ENCODE measurements around the gene PEAK3.

PEAK3 gene

GRCh38 chr19:2252055-2252796 lies 29.7 kb downstream of the PEAK3 start:
- H3K4me2 ChIP-seq (ENCODE audit: low read length), result no peak overlapping the region
- H3K4me1 ChIP-seq (ENCODE audit: control insufficient read depth, low read depth, low read length), result no peaks in the 10 kb centered on the region
- no peak overlapping the region for H4K8ac ChIP-seq (ENCODE audit: low read depth, low read length)
- no peak overlapping the region for H3K23ac ChIP-seq (ENCODE audit: low read length)
- H4K5ac ChIP-seq (ENCODE audit: low read length), result no peak overlapping the region
- no peak overlapping the region for H2AK5ac ChIP-seq (ENCODE audit: low read length)
- H3K4ac ChIP-seq (ENCODE audit: low read depth, low read length), result no peak overlapping the region
- H3K4me3 ChIP-seq (ENCODE audit: low read length), result no peak overlapping the region
- H3K79me1 ChIP-seq (ENCODE audit: low read length), result no peaks in the 10 kb centered on the region
- H2BK5ac ChIP-seq (ENCODE audit: low read length), result no peak overlapping the region
- peaks cover 3% of the 10 kb centered on the region for H3K36me3 ChIP-seq (ENCODE audit: control insufficient read depth, insufficient read depth, low read length)
- no peak for DNase-seq
- H2BK120ac ChIP-seq (ENCODE audit: low read depth, low read length), result no peak overlapping the region
- no peak overlapping the region for H3K9ac ChIP-seq (ENCODE audit: low read length)
- WGBS (ENCODE audit: extremely low coverage, insufficient coverage, low lambda C conversion rate), result no CpG with 5 or more reads among the region's 74 CpGs
- H3K79me2 ChIP-seq (ENCODE audit: control insufficient read depth, insufficient read depth, low read length), result no peaks in the 10 kb centered on the region
- no peak overlapping the region for H3K18ac ChIP-seq (ENCODE audit: low read length)
- H3K27me3 ChIP-seq (ENCODE audit: insufficient read depth, low read length, poor library complexity), result no peaks in the 10 kb centered on the region
- no peak overlapping the region for H2BK15ac ChIP-seq (replicated peaks; ENCODE audit: low read depth)
- H3K27ac ChIP-seq (ENCODE audit: low read depth, low read length), result no peak overlapping the region
- no peak overlapping the region for H3K56ac ChIP-seq (ENCODE audit: low read length)

GRCh38 chr19:2251106-2252054 lies 30.6 kb downstream of the PEAK3 start:
- H3K79me2 ChIP-seq (ENCODE audit: control insufficient read depth, insufficient read depth, low read length), result no peaks in the 10 kb centered on the region
- H3K9ac ChIP-seq (ENCODE audit: low read length), result no peak overlapping the region
- no peaks in the 10 kb centered on the region for H3K4me1 ChIP-seq (ENCODE audit: control insufficient read depth, low read depth, low read length)
- no peaks in the 10 kb centered on the region for H3K79me1 ChIP-seq (ENCODE audit: low read length)
- H2AK5ac ChIP-seq (ENCODE audit: low read length), result no peak overlapping the region
- H3K18ac ChIP-seq (ENCODE audit: low read length), result no peak overlapping the region
- no CpG with 5 or more reads among the region's 125 CpGs for WGBS (ENCODE audit: extremely low coverage, insufficient coverage, low lambda C conversion rate)
- H3K56ac ChIP-seq (ENCODE audit: low read length), result no peak overlapping the region
- H3K27ac ChIP-seq (ENCODE audit: low read depth, low read length), result no peak overlapping the region
- no peak overlapping the region for H3K4me3 ChIP-seq (ENCODE audit: low read length)
- no peak overlapping the region for H3K4me2 ChIP-seq (ENCODE audit: low read length)
- no peak overlapping the region for H2BK15ac ChIP-seq (replicated peaks; ENCODE audit: low read depth)
- H4K5ac ChIP-seq (ENCODE audit: low read length), result no peak overlapping the region
- no peak overlapping the region for H2BK120ac ChIP-seq (ENCODE audit: low read depth, low read length)
- no peak overlapping the region for H3K23ac ChIP-seq (ENCODE audit: low read length)
- H2BK5ac ChIP-seq (ENCODE audit: low read length), result no peak overlapping the region
- no peak overlapping the region for H4K8ac ChIP-seq (ENCODE audit: low read depth, low read length)
- H3K4ac ChIP-seq (ENCODE audit: low read depth, low read length), result no peak overlapping the region
- H3K36me3 ChIP-seq (ENCODE audit: control insufficient read depth, insufficient read depth, low read length), result peaks cover 6% of the 10 kb centered on the region
- H3K27me3 ChIP-seq (ENCODE audit: insufficient read depth, low read length, poor library complexity), result no peaks in the 10 kb centered on the region
- DNase-seq, result no peak

GRCh38 chr19:2250766-2251105 lies 31.2 kb downstream of the PEAK3 start:
- H2BK5ac ChIP-seq (ENCODE audit: low read length), result no peak overlapping the region
- no peak overlapping the region for H3K18ac ChIP-seq (ENCODE audit: low read length)
- no peaks in the 10 kb centered on the region for H3K79me2 ChIP-seq (ENCODE audit: control insufficient read depth, insufficient read depth, low read length)
- H3K79me1 ChIP-seq (ENCODE audit: low read length), result no peaks in the 10 kb centered on the region
- no peaks in the 10 kb centered on the region for H3K27me3 ChIP-seq (ENCODE audit: insufficient read depth, low read length, poor library complexity)
- no peak overlapping the region for H4K5ac ChIP-seq (ENCODE audit: low read length)
- WGBS (ENCODE audit: extremely low coverage, insufficient coverage, low lambda C conversion rate), result no CpG with 5 or more reads among the region's 40 CpGs
- H4K8ac ChIP-seq (ENCODE audit: low read depth, low read length), result no peak overlapping the region
- H3K36me3 ChIP-seq (ENCODE audit: control insufficient read depth, insufficient read depth, low read length), result peaks cover 6% of the 10 kb centered on the region
- no peak overlapping the region for H3K23ac ChIP-seq (ENCODE audit: low read length)
- no peak overlapping the region for H3K56ac ChIP-seq (ENCODE audit: low read length)
- H3K9ac ChIP-seq (ENCODE audit: low read length), result no peak overlapping the region
- no peak overlapping the region for H2BK120ac ChIP-seq (ENCODE audit: low read depth, low read length)
- H3K4ac ChIP-seq (ENCODE audit: low read depth, low read length), result no peak overlapping the region
- no peak overlapping the region for H2AK5ac ChIP-seq (ENCODE audit: low read length)
- no peaks in the 10 kb centered on the region for H3K4me1 ChIP-seq (ENCODE audit: control insufficient read depth, low read depth, low read length)
- H3K4me2 ChIP-seq (ENCODE audit: low read length), result no peak overlapping the region
- H3K4me3 ChIP-seq (ENCODE audit: low read length), result no peak overlapping the region
- DNase-seq, result no peak
- no peak overlapping the region for H3K27ac ChIP-seq (ENCODE audit: low read depth, low read length)
- no peak overlapping the region for H2BK15ac ChIP-seq (replicated peaks; ENCODE audit: low read depth)

GRCh38 chr19:2249880-2250765 lies 31.9 kb downstream of the PEAK3 start:
- no peak overlapping the region for H4K5ac ChIP-seq (ENCODE audit: low read length)
- H3K36me3 ChIP-seq (ENCODE audit: control insufficient read depth, insufficient read depth, low read length), result peaks cover 10% of the 10 kb centered on the region

GRCh38 chr19:2249010-2249866 lies 32.7 kb downstream of the PEAK3 start, which contains the start of gene AMH:
TSS of gene AMH (plus strand) at chr19:2249323. CDS start at chr19:2249333, 10 bp downstream.
- WGBS (ENCODE audit: extremely low coverage, insufficient coverage, low lambda C conversion rate), result no CpG with 5 or more reads among the region's 27 CpGs

More at GRCh38 chr19:2249880-2250765, 31.9 kb downstream of the PEAK3 start:
- H3K18ac ChIP-seq (ENCODE audit: low read length), result no peak overlapping the region
- H3K79me2 ChIP-seq (ENCODE audit: control insufficient read depth, insufficient read depth, low read length), result no peaks in the 10 kb centered on the region
- H3K79me1 ChIP-seq (ENCODE audit: low read length), result no peaks in the 10 kb centered on the region
- H3K4ac ChIP-seq (ENCODE audit: low read depth, low read length), result no peak overlapping the region
- no peak overlapping the region for H3K4me3 ChIP-seq (ENCODE audit: low read length)
- H2AK5ac ChIP-seq (ENCODE audit: low read length), result no peak overlapping the region
- no peak overlapping the region for H2BK5ac ChIP-seq (ENCODE audit: low read length)
- H3K23ac ChIP-seq (ENCODE audit: low read length), result no peak overlapping the region
- H2BK15ac ChIP-seq (replicated peaks; ENCODE audit: low read depth), result no peak overlapping the region
- no peak overlapping the region for H2BK120ac ChIP-seq (ENCODE audit: low read depth, low read length)
- WGBS (ENCODE audit: extremely low coverage, insufficient coverage, low lambda C conversion rate), result no CpG with 5 or more reads among the region's 43 CpGs
- H3K4me1 ChIP-seq (ENCODE audit: control insufficient read depth, low read depth, low read length), result no peaks in the 10 kb centered on the region
- no peak overlapping the region for H3K56ac ChIP-seq (ENCODE audit: low read length)
- H3K27me3 ChIP-seq (ENCODE audit: insufficient read depth, low read length, poor library complexity), result no peaks in the 10 kb centered on the region
- no peak overlapping the region for H3K4me2 ChIP-seq (ENCODE audit: low read length)
- no peak for DNase-seq
- no peak overlapping the region for H3K27ac ChIP-seq (ENCODE audit: low read depth, low read length)
- H4K8ac ChIP-seq (ENCODE audit: low read depth, low read length), result no peak overlapping the region
- no peak overlapping the region for H3K9ac ChIP-seq (ENCODE audit: low read length)

More at GRCh38 chr19:2249010-2249866, 32.7 kb downstream of the PEAK3 start, which contains the start of gene AMH:
- Histone ChIP-seq H2AK5ac (ENCODE audit: low read length) (no peak within 1 kb of the TSS), H3K4me2 (ENCODE audit: low read length) (no peak within 1 kb of the TSS), H3K4me3 (ENCODE audit: low read length) (no peak within 1 kb of the TSS), H3K79me2 (ENCODE audit: control insufficient read depth, insufficient read depth, low read length) (no peaks in the 10 kb centered on the region), H3K36me3 (ENCODE audit: control insufficient read depth, insufficient read depth, low read length) (peaks cover 15% of the 10 kb centered on the region), H4K8ac (ENCODE audit: low read depth, low read length) (no peak within 1 kb of the TSS), H3K23ac (ENCODE audit: low read length) (no peak within 1 kb of the TSS), H3K27me3 (ENCODE audit: insufficient read depth, low read length, poor library complexity) (no peaks in the 10 kb centered on the region), H2BK120ac (ENCODE audit: low read depth, low read length) (no peak within 1 kb of the TSS), H3K4ac (ENCODE audit: low read depth, low read length) (no peak within 1 kb of the TSS), H3K18ac (ENCODE audit: low read length) (no peak within 1 kb of the TSS), H2BK15ac (replicated peaks; ENCODE audit: low read depth) (no peak within 1 kb of the TSS), H3K9ac (ENCODE audit: low read length) (no peak within 1 kb of the TSS), H3K79me1 (ENCODE audit: low read length) (peaks cover 3% of the 10 kb centered on the region), H2BK5ac (ENCODE audit: low read length) (no peak within 1 kb of the TSS), H4K5ac (ENCODE audit: low read length) (no peak within 1 kb of the TSS), H3K4me1 (ENCODE audit: control insufficient read depth, low read depth, low read length) (no peaks in the 10 kb centered on the region), H3K56ac (ENCODE audit: low read length) (no peak within 1 kb of the TSS), H3K27ac (ENCODE audit: low read depth, low read length) (no peak within 1 kb of the TSS)
- no peak for DNase-seq

Data from mesendoderm (in vitro differentiated cells).